ENCODE results near the gene ENAM.

GRCh38 chr4:70581980-70582379 lies 46.6 kb upstream of the ENAM start:
- TF ChIP-seq ZNF530 (CRISPR knock-in tag; IDR thresholded peaks at IDR 0.05; ENCODE audit: low read depth): no peak
- TF ChIP-seq ZKSCAN1 (IDR thresholded peaks at IDR 0.05; ENCODE audit: low read length): no peak
- TF ChIP-seq POLR2A (IDR thresholded peaks at IDR 0.05; ENCODE audit: insufficient read depth in 1 of 2, low read depth in 2 of 2, low read length in 2 of 2): no peak
- TF ChIP-seq POLR2AphosphoS5 (IDR thresholded peaks at IDR 0.05; ENCODE audit: low read depth, low read length): no peak
- no peak for TF ChIP-seq CTCF (CRISPR knock-in tag; IDR thresholded peaks at IDR 0.05)
- no peak for TF ChIP-seq YY1 (IDR thresholded peaks at IDR 0.05; ENCODE audit: insufficient read depth, insufficient replicate concordance, low read depth, low read length)
- TF ChIP-seq ATAD3A (CRISPR knock-in tag; IDR thresholded peaks at IDR 0.05): no peak
- TF ChIP-seq ZBTB25 (CRISPR knock-in tag; IDR thresholded peaks at IDR 0.05): no peak
- TF ChIP-seq ZBTB1 (CRISPR knock-in tag; IDR thresholded peaks at IDR 0.05; ENCODE audit: borderline replicate concordance): no peak
- no peak for TF ChIP-seq ZNF768 (CRISPR knock-in tag; IDR thresholded peaks at IDR 0.05)
- TF ChIP-seq SIN3A (IDR thresholded peaks at IDR 0.05; ENCODE audit: borderline replicate concordance, low read depth, low read length): no peak
- TF ChIP-seq REST (IDR thresholded peaks at IDR 0.05; ENCODE audit: borderline replicate concordance in 1 of 2, low read depth in 1 of 2, low read length in 2 of 2): no peak
